GM19035 (cell line): ENCODE results near the gene SNAP23.
A peak's percentile ranks its signal among the peaks of the same experiment; 100 is the strongest.

Source experiments
- ATAC-seq: cut with Tn5 transposase; IDR thresholded peaks from one replicate; pipeline ENCODE4 v1.9.1; 2021; ENCODE audit not compliant: unreplicated experiment

SNAP23 gene

GRCh38 chr15:42494998-42495360 is 455 bp upstream of the SNAP23 start:
- ATAC-seq = no peak

DNA sequence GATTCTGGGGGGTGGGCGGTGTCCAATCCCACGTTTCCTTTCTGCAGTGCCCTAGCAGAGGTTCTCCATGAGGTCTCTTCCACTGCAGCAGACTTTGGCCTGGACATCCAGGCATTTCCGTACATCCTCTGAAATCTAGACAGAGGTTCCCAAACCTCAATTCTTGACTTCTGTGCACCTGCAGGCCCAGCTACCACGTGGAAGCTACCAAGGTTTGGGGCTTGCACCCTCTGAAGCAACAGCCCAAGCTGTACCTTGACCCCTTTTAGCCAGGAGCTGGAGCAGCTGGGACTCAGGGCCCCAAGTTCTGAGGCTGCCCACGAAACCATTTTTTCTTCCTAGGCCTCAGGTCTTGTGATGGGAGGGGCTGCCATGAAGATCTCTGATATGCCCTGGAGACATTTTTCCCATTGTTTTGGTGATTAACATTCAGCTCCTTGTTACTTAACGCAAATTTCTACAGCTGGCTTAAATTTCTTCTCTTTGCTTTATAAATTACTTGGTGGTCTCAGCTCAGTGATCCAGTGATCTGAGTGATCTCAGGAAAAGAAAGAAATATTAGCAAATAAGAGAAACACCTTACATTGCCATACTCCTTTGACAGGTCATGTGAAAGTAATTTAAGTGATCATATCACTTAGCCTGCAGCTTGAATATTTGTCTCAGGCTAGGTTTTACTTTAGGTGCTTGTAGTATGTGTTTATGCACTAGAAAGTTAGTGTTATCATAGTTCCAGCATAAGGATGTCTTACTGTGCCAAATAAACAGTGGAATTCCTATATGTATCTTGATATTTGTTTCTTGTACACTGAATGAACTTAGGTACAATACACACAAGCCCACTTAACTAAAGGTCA is 3.0 kb downstream of the SNAP23 start:
- ATAC-seq = no peak

GRCh38 chr15:42499858-42500609 is 4.6 kb downstream of the SNAP23 start:
- no peak for ATAC-seq

DNA sequence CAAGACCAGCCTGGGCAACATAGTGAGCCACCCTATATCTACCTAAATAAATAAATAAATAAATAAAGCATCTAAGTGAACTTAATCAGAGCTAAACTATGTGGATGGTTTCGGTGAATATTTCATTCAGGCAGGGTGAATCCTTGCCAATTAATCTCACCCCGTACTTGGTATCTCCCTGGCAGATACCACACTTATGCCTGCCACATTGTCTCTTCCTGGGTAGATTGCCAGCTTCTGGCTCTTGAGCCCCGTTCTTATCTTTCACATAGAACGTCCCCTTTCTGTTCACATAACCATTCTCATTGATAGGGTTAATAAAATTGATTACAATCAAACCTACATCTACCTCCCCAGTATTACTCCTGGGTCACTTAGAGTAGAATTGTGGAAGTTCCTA is 7.0 kb downstream of the SNAP23 start:
- no peak for ATAC-seq

- no peak for ATAC-seq
These were observed 8.4 kb downstream of the SNAP23 start for GRCh38 chr15:42503825-42504224.

DNA sequence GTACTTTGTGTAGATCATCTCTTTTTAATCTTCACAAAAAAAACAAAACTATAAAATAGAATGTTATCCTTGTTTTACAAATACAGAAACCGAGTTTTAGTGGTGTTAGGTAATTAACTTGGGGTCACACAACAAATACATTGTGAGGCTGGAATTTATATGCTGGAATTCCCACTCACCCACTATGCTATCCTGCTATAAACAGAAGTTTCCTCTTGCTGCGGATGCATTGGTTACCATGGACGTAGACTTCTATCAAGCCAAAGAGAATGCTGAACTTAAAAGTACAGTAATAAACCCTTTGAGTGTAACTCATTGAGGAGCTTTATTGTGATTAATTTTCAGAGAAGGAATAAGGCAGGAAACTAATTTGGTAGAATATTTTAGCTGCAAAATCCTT is 9.2 kb downstream of the SNAP23 start:
- peak; percentile 7 for ATAC-seq

DNA sequence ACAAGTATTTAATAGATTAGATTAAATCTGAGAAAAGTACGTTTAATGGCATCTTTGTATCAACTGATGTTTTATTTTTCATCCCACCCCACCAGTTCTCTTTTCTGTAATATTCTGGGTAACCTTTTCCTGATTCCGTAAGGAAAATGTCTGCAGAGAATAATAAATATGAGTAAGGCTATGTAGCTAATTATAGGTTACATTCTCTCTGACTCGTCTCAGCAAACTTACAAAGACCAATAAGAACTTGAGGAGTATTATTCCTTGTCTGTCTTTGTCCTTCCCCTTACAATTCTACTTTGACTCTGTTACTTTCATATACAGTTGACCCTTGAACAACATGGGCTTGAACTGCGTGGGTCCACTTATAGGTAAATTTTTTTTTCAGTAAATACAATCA is 12.1 kb downstream of the SNAP23 start:
- ATAC-seq = no peak

GRCh38 chr15:42508263-42508690 is 12.8 kb downstream of the SNAP23 start:
- no peak for ATAC-seq

DNA sequence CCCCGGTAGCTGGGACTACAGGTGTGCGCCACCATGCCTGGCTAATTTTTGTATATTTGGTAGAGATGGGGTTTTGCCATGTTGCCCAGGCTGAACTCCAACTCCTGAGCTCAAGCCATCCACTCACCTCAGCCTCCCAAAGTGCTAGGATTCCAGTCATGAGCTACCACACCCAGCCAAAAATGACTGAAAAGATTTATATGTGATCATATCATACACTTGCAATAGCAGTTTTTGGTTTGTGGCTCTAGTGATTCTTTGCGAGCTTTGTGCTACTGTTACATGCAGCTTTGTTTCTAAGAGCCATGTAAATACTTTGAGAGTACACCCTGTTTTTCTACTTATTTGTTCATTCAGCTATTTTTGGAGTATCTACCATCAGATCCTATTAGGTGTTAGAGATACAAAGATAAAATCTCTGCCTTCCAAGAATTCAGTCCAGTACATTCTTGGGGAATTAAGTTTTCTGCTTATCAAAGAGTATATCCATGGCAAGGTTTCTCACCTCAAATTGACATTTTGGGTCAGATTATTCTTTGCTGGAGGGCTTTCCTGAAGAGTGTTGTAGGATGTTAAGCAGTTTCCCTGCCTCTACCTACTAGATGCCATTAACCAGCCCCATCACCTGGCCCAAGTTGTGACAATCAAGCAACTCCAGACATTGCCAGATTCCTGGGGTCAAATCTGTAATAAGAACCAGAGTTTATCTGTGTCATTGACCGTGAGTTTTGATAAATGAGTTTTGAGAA is 15.0 kb downstream of the SNAP23 start:
- ATAC-seq = no peak

DNA sequence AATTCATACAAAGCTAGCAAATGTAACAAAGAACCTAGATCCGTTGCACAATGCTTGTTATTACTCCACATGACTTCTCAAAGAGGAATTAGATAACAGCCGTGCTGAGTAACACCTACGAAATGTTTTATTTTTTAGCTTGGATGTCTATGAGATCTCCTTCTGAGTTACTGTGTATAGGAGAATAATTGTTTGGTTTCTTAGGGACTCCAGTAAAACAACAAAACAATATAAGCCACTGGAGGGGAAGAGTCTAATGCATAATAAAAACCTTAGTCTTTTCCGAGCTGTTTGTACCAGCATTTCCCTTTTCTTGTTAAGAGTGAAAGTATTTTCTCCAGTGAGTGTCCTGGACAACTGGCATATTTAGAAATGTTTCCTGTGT is 15.6 kb downstream of the SNAP23 start:
- no peak for ATAC-seq

GRCh38 chr15:42523331-42523730 is 27.9 kb downstream of the SNAP23 start:
- no peak for ATAC-seq

- no peak for ATAC-seq
These were observed 33.5 kb downstream of the SNAP23 start for GRCh38 chr15:42528970-42529369.

- ATAC-seq = no peak
These were observed 37.8 kb downstream of the SNAP23 start for GRCh38 chr15:42533246-42533645.

DNA sequence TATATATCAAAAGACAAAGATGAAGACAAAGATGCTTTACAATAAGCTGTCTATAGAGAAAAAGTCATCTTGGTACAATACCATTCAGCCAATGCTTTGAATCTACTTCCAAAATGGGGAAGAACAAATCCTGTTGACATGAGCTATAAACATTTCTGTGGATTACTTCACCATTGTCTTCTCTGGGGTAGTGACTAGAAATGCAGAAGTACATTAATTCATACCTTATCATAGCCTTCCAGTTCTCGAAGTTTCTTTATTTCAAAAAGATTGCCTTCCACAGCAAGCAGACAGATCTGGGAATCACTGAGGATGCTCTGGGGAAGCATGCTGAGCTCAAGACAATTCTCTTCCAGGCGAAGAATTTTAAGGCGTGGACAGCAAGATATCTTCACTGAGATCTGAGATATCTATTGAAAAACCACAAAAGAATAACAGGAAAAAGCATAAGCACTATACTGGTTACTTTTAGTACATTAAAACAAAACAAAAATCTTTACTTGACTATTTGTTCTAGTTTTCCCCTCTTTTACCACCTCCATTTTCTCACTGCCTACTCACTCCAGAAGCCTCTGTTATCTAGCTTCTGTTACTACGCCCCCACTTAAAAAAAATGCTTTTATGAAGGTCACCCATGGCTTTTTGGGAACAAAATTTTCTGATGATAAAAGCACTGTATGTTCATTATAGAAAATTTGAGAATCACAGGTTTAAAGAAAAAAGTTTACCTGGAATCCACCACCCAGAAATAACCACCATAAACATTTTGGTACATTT is 49.6 kb downstream of the SNAP23 start:
- ATAC-seq = no peak

DNA sequence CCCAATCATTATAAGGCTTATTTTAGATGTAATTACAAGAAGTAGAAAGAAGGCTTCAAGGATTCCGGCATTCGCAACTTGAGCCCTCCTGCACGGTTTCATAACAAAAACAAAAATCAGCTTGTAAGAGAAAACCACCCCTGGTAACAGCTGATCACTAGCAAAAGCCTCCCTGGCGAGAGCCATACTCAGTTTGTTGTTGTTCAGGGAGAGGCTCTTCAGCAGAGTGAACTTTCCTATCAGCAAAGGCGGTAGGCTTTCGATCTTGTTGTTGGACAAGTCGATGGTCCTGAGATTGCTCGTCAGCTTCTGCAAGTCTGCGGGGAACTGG is 52.4 kb downstream of the SNAP23 start:
- ATAC-seq = peak; percentile 16

DNA sequence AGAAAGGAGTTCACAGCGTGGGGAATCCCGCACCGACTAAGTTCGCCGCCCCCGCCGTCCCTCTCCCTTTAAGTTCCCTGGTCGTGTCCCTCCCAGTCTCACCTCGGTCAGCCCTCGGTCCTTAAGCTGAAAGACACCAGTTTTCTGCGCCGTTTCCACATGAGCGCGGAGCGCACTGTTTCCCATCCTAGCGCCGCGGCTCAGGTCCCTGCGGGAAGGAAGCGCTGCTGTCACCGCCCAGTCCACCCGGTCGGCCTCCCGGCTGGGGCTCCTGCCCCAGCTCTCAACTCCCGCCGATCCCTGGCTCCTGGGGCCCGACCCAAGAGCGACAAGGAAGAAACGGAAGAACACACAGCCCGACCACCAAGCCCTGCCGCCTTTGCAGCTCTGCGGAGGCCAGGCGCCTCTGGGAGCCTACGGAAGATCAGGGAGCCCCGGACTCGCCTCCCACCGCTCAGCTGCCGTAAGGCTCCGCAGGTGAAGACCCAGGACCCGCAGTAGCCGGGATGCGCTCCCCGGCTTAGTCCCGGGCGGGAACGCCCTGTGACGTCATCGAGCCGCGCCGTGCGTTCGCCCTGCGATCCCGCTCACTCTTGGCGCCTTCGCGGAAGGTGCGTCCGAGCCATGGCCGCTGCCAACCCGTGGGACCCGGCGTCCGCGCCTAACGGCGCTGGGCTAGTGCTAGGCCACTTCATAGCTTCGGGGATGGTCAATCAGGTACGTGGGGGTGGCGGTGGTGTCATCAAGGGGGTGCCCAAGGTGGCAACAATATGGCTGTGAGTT is 53.0 kb downstream of the SNAP23 start, which contains the start of the genes HAUS2 and LRRC57:
TSS of gene HAUS2 (plus strand) at position 590 of the 783 bp plus-strand sequence. CDS start at position 625, 35 bp downstream.
TSS of gene LRRC57 (minus strand) at position 545 of the 783 bp plus-strand sequence. CDS start at position 186, 359 bp downstream.
- peak; percentile 81 for ATAC-seq

GRCh38 chr15:42549032-42549491 is 53.6 kb downstream of the SNAP23 start:
- peak; percentile 15 for ATAC-seq

- ATAC-seq = no peak
These were observed 54.4 kb downstream of the SNAP23 start for GRCh38 chr15:42549741-42550392.

GRCh38 chr15:42553554-42553953 is 58.1 kb downstream of the SNAP23 start:
- ATAC-seq = no peak
